ENCODE data around the gene DHCR24. TPM values are rescaled to one million over a fixed set of nuclear protein-coding genes. Genes with fewer than 3 reads are reported as not detected.

DHCR24 gene
- total and polyA plus RNA-seq, 2 donors (not counting 3 experiments of a cell fraction or from before 2014, with no cell fraction given) = 223 to 239 TPM

DNA sequence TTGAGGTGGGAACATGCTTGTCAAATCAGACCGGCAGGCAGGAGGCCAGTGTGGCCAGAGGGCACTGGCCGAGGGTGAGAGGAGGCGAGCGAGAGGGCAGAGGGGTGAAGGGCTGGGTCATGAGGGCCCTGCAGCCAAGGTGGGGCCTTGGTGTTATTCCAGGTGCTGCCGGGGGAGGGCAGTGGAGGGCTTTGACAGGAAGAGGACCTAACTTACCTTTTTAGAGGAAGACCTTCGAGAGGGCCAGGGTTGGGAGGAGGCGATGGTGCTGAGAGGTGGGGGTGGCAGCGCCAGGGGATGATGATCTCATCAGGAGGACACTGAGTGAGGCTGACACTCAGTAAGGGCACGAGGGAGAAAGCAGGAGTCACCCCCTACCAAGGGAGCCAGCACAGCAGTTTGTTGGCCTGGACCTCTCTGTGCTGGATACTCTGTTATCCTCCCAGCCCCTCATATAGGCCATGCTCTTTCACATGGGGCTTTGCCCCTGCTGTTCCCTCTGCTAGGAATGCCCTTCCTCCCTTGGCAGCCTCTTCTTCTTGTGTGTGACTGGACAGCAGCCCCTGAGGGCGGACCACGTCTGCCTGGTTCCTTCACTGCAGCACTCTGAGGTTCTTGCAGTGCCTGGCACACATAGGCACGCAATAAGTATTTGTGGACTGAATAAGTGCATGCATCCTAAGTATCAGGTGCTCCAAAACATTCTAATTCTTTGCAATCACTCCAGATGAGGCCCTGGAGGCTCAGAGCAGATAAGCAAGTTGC, 78.4 kb downstream of the DHCR24 start:
- H2AFZ ChIP-seq (ENCODE audit: low read depth, low read length) = no peak overlapping the region
- CTCF ChIA-PET = interaction anchor here (1.2 kb wide), 1 partner anchor 309 kb away, joined by 3 read pairs; no protein-coding TSS in a partner anchor
- H4K20me1 ChIP-seq (replicated peaks; ENCODE audit: control insufficient read depth, extremely low read depth, insufficient read depth, low read length) = no peaks in the 10 kb centered on the region
- H3K9ac ChIP-seq (replicated peaks; ENCODE audit: extremely low read depth, insufficient read depth, low read length) = no peak overlapping the region
- H3K4me3 ChIP-seq (replicated peaks in 1 of 3; ENCODE audit: insufficient read depth in 1 of 3, low read depth in 1 of 3, low read length in 3 of 3) = no peak overlapping the region
- intact Hi-C loops (cut with micrococcal nuclease) (loop anchor here (5.0 kb wide), 1 partner anchor 736 kb away; no protein-coding TSS in a partner anchor), dilution Hi-C loops (cut with MboI; ENCODE audit: extremely low pct_ligation_motif_present, low sequenced_read_pairs) (no loop called here)
- FAIRE-seq (no peak), DNase-seq (ENCODE audit: low read depth, low spot score) (no peak)
- H3K79me2 ChIP-seq (ENCODE audit: control insufficient read depth, insufficient read depth, low read length) = no peaks in the 10 kb centered on the region
- H3K9me1 ChIP-seq (replicated peaks; ENCODE audit: control insufficient read depth, extremely low read depth, insufficient read depth, low read length) = no peaks in the 10 kb centered on the region
- H3K27me3 ChIP-seq (ENCODE audit: control insufficient read depth in 2 of 2, insufficient read depth in 2 of 2, low read length in 2 of 2) = no peaks in the 10 kb centered on the region
- no peak overlapping the region for H3K27ac ChIP-seq (ENCODE audit: insufficient read depth, low read depth, low read length)
- no peak overlapping the region for H3K4me2 ChIP-seq (ENCODE audit: insufficient read depth, low read length)
- no TSS peak for BruUV-seq (replicated peaks)
- POLR2A ChIA-PET = no interaction called here
- TF ChIP-seq, protein P1, sequence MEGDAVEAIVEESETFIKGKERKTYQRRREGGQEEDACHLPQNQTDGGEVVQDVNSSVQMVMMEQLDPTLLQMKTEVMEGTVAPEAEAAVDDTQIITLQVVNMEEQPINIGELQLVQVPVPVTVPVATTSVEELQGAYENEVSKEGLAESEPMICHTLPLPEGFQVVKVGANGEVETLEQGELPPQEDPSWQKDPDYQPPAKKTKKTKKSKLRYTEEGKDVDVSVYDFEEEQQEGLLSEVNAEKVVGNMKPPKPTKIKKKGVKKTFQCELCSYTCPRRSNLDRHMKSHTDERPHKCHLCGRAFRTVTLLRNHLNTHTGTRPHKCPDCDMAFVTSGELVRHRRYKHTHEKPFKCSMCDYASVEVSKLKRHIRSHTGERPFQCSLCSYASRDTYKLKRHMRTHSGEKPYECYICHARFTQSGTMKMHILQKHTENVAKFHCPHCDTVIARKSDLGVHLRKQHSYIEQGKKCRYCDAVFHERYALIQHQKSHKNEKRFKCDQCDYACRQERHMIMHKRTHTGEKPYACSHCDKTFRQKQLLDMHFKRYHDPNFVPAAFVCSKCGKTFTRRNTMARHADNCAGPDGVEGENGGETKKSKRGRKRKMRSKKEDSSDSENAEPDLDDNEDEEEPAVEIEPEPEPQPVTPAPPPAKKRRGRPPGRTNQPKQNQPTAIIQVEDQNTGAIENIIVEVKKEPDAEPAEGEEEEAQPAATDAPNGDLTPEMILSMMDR (IDR thresholded peaks at IDR 0.05; ENCODE audit: extremely low read depth in 1 of 2, insufficient read depth in 1 of 2, low read depth in 1 of 2, low read length in 2 of 2) = peak in 1 of 2 donors; percentile 20
- TF ChIP-seq JUN (IDR thresholded peaks at IDR 0.05; ENCODE audit: borderline replicate concordance, insufficient read depth, insufficient read length, low read depth) = no peak
- H3K36me3 ChIP-seq (ENCODE audit: control insufficient read depth in 2 of 2, extremely low read depth in 1 of 2, insufficient read depth in 2 of 2, low read length in 2 of 2) = no peaks in the 10 kb centered on the region
- peaks cover 4% of the 10 kb centered on the region for H3K4me1 ChIP-seq (ENCODE audit: control insufficient read depth, extremely low read depth, insufficient read depth, low read length)
- no peaks in the 10 kb centered on the region for H3K9me3 ChIP-seq (replicated peaks; ENCODE audit: control insufficient read depth, insufficient read depth, low read length)

DNA sequence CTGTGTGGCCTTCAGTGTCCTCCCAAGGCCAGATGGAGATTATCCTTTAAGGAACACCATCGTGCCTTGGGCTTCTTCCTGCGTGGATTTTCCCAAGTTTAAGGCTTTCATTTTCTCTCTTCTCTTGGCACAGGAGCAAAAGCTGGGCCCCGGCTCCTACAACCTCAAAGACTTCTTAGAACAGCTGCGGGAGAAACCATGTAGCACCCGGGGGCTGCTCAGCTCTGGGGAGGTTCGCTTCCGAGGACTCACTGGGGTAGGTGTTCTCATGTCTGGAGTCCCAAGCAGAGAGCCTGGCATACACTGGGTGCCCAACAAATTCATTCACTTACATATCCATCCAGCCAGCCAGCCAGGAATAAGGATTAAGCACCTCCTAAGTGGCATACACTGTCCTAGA, 79.2 kb downstream of the DHCR24 start:
- H3K36me3 ChIP-seq (ENCODE audit: control insufficient read depth in 2 of 2, extremely low read depth in 1 of 2, insufficient read depth in 2 of 2, low read length in 2 of 2) = no peaks in the 10 kb centered on the region
- H3K79me2 ChIP-seq (ENCODE audit: control insufficient read depth, insufficient read depth, low read length) = no peaks in the 10 kb centered on the region
- POLR2A ChIA-PET = no interaction called here
- peaks cover 4% of the 10 kb centered on the region for H3K4me1 ChIP-seq (ENCODE audit: control insufficient read depth, extremely low read depth, insufficient read depth, low read length)
- no peak overlapping the region for H2AFZ ChIP-seq (ENCODE audit: low read depth, low read length)
- BruUV-seq (replicated peaks) = no TSS peak
- H3K9ac ChIP-seq (replicated peaks; ENCODE audit: extremely low read depth, insufficient read depth, low read length) = no peak overlapping the region
- H3K9me3 ChIP-seq (replicated peaks; ENCODE audit: control insufficient read depth, insufficient read depth, low read length) = no peaks in the 10 kb centered on the region
- H4K20me1 ChIP-seq (replicated peaks; ENCODE audit: control insufficient read depth, extremely low read depth, insufficient read depth, low read length) = no peaks in the 10 kb centered on the region
- H3K27ac ChIP-seq (ENCODE audit: insufficient read depth, low read depth, low read length) = no peak overlapping the region
- TF ChIP-seq POLR2AphosphoS5 (IDR thresholded peaks at IDR 0.05; ENCODE audit: insufficient read depth, low read depth, low read length) = no peak
- TF ChIP-seq POLR2A (IDR thresholded peaks at IDR 0.05; ENCODE audit: low read depth, low read length) = no peak
- TF ChIP-seq MYC (IDR thresholded peaks at IDR 0.05; ENCODE audit: low read depth, low read length) = no peak
- no peak for TF ChIP-seq JUN (IDR thresholded peaks at IDR 0.05; ENCODE audit: borderline replicate concordance, insufficient read depth, insufficient read length, low read depth)
- no peak for TF ChIP-seq EZH2 (IDR thresholded peaks at IDR 0.05; ENCODE audit: borderline replicate concordance, low read depth, low read length, severe bottlenecking)
- TF ChIP-seq, protein P1 (IDR thresholded peaks at IDR 0.05; ENCODE audit: extremely low read depth in 1 of 2, insufficient read depth in 1 of 2, low read depth in 1 of 2, low read length in 2 of 2) = no peak
- TF ChIP-seq, protein P2, sequence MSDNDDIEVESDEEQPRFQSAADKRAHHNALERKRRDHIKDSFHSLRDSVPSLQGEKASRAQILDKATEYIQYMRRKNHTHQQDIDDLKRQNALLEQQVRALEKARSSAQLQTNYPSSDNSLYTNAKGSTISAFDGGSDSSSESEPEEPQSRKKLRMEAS (IDR thresholded peaks at IDR 0.05; ENCODE audit: insufficient read depth, insufficient read length) = no peak
- no peak for TF ChIP-seq GATA2 (IDR thresholded peaks at IDR 0.05; ENCODE audit: insufficient read depth, insufficient read length, low read depth, low read length)
- TF ChIP-seq FOS (IDR thresholded peaks at IDR 0.05; ENCODE audit: borderline replicate concordance, insufficient read depth, low read length) = no peak
- DNase-seq (ENCODE audit: low read depth, low spot score) (no peak), FAIRE-seq (no peak)
- intact Hi-C loops (cut with micrococcal nuclease) (loop anchor here (5.0 kb wide), 1 partner anchor 735 kb away; no protein-coding TSS in a partner anchor), dilution Hi-C loops (cut with MboI; ENCODE audit: extremely low pct_ligation_motif_present, low sequenced_read_pairs) (no loop called here)
- H3K4me2 ChIP-seq (ENCODE audit: insufficient read depth, low read length) = no peak overlapping the region
- CTCF ChIA-PET = no interaction called here
- H3K9me1 ChIP-seq (replicated peaks; ENCODE audit: control insufficient read depth, extremely low read depth, insufficient read depth, low read length) = no peaks in the 10 kb centered on the region
- no peaks in the 10 kb centered on the region for H3K27me3 ChIP-seq (ENCODE audit: control insufficient read depth in 2 of 2, insufficient read depth in 2 of 2, low read length in 2 of 2)
- no peak overlapping the region for H3K4me3 ChIP-seq (replicated peaks in 1 of 3; ENCODE audit: insufficient read depth in 1 of 3, low read depth in 1 of 3, low read length in 3 of 3)

All from endothelial cell of umbilical vein (primary cell).